Stimulated activated CD4-positive, alpha-beta T cell treated with anti-CD3 and anti-CD28 coated beads, Interleukin-12 subunit alpha, Interleukin-12 subunit beta, amount 100 ng/mL, for 48 hours (primary cell): Measurements from ENCODE around the gene ATAT1.

Experiments
- DNase-seq, 3 donors: peaks; one replicate each; pipeline ENCODE4 v3.0.0-alpha.2; 2020; ENCODE audit warnings: low read depth in 2 of 3, low spot score in 1 of 3

ATAT1 gene

GRCh38 chr6:30626484-30627366 lies at the start of gene ATAT1:
Gene ATAT1, plus strand, starts transcription at chr6:30626874.
- peak; percentile 66 to 78 (median 77) for DNase-seq

- DNase-seq = no peak
Observed at GRCh38 chr6:30578051-30578450, 48.6 kb upstream of the ATAT1 start.

DNA sequence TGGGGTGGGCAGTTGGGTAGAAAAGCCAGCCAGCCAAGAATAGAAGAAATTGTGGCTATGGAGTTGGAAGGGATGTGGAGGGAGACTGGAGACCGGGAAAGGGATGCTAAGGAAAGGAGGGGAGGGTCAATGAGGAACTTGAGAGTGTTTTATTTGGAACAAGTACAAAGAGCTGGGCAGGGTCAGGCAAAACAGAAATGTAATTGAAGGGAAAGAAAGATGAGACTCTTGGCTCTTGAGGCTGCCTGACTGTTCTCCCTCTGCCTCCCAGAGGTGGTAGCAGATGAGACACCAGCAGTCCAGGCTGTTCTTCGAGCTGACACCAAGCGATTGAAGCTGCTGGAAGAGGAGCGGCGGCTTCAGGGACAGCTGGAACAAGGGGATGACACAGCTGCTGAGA lies 42.8 kb upstream of the ATAT1 start:
- no peak for DNase-seq

DNA sequence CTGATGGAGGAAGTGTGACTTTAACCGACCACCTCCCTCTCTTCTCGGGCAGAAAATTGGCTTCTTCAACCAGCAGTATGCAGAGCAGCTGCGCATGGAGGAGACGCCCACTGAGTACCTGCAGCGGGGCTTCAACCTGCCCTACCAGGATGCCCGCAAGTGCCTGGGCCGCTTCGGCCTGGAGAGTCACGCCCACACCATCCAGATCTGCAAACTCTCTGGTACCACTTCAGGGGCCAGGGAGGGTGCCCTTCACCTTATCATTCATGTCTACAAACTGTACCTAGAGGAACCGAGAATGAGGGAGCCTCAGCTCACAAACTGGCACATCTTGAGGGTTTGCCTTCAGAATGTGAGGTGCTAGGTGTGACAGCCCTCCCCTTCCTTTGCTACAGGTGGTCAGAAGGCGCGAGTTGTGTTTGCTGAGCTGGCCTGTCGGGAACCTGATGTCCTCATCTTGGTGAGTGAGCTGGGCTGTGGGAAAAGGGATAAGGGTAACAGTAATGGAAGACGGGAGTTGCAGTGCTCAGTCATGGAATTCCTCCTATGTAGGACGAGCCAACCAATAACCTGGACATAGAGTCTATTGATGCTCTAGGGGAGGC lies 36.8 kb upstream of the ATAT1 start:
- DNase-seq = no peak

DNA sequence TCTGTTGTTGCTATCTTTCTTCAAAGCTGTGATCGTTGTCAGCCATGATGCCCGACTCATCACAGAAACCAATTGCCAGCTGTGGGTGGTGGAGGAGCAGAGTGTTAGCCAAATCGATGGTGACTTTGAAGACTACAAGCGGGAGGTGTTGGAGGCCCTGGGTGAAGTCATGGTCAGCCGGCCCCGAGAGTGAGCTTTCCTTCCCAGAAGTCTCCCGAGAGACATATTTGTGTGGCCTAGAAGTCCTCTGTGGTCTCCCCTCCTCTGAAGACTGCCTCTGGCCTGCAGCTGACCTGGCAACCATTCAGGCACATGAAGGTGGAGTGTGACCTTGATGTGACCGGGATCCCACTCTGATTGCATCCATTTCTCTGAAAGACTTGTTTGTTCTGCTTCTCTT lies 36.2 kb upstream of the ATAT1 start:
- no peak for DNase-seq

DNA sequence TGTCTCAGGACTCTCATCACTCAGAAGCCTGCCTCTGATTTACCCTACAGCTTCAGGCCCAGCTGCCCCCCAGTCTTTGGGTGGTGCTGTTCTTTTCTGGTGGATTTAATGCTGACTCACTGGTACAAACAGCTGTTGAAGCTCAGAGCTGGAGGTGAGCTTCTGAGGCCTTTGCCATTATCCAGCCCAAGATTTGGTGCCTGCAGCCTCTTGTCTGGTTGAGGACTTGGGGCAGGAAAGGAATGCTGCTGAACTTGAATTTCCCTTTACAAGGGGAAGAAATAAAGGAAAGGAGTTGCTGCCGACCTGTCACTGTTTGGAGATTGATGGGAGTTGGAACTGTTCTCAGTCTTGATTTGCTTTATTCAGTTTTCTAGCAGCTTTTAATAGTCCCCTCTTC lies 35.7 kb upstream of the ATAT1 start:
- no peak for DNase-seq

DNA sequence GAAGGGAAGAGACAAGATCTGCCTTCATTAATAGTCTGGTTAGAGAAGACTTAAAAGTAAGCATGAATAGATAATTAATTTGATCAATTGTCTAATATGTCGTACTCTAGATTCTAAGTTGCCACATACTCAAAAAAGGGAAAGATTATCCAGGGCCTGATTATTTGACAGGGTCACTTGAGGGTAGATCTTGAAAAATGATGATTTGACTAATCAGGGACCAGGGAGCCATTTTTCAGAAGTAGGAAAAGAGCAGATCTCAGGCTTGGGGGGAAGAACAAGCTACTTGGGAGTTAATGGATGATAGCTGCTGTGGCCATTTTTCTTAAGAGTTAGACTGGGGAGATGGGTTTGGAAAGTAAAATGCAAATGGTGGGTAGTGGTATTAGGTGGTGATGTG lies 34.4 kb upstream of the ATAT1 start:
- DNase-seq = no peak

- DNase-seq = peak; percentile 59 to 90 (median 75)
Observed at GRCh38 chr6:30597315-30598144, 29.1 kb upstream of the ATAT1 start.

DNA sequence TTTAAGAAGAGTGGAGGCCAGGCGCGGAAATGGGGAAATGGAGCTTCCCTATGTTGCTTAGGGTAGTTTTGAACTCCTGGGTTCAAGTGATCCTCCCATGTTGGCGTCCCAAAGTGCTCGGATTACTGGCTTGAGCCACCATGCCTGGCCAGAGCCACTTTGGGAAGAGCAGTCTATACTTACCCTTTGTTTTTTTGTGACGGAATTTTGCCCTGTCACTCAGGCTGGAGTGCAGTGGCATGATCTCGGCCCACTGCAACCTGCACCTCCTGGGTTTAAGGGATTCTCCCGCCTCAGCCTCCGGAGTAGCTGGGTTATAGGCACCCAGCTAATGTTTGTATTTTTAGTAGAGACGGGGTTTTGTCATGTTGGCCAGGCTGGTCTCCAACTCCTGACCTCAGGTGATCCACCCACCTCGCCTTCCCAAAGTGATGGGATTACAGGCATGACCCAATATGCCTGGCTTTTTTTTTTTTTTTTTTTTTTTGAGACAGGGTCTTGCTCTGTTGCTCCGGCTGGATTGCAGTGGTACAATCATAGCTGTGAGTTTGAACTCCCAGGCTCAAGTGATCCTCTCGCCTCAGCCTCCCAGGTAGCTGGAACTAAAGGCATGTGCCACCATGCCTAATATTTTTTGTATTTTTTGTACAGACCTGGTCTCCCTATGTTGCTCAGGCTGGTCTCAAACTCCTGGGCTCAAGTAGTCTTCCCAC lies 27.6 kb upstream of the ATAT1 start:
- no peak for DNase-seq

DNA sequence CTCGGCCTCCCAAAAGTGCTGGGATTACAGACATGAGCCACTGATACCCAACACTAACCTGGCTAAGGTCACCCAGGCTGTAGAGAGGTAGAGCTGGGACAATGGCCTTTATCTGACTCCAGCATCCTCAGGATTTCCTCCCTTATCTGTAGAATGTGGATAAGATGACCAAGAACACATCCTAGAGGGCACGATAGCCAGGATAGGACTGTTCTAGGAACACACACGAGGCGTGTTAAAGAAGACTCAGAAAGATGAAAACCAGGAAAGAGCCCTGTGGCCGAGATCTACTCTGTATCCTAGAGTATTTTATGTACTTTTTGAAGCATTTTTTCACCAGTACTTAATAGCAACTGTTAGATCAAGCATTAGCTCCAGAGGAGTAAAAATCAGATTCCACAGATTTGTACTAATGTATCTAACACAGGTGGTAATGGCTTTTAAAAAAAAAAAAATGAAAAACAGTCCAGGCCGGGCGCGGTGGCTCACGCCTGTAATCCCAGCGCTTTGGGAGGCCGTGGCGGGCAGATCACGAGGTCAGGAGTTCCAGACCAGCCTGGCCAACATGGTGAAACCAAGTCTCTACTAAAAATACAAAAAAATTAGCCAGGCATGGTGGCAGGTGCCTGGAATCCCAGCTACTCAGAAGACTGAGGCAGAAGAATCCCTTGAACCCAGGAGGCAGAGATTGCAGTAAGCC lies 26.9 kb upstream of the ATAT1 start:
- DNase-seq = no peak

- no peak for DNase-seq
Observed at GRCh38 chr6:30600451-30600961, 26.2 kb upstream of the ATAT1 start.

DNA sequence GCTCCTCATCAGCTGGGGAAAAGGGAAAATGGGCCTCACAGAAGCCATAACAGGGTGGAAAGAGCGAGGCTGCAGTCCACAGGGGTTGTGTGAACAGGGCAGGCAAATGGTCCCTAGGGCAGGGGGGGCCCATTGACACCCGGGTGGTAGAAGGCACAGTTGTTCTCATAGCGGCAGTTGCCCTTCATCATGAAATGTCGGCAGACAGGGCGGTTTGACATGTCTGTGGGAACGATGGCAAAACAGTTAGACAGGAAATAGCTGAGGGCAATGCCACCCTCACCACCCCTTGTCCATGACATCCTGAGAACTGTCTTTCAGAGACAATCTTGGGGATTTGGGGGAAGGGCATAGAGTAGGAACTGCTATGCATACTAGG lies 25.2 kb upstream of the ATAT1 start:
- no peak for DNase-seq

DNA sequence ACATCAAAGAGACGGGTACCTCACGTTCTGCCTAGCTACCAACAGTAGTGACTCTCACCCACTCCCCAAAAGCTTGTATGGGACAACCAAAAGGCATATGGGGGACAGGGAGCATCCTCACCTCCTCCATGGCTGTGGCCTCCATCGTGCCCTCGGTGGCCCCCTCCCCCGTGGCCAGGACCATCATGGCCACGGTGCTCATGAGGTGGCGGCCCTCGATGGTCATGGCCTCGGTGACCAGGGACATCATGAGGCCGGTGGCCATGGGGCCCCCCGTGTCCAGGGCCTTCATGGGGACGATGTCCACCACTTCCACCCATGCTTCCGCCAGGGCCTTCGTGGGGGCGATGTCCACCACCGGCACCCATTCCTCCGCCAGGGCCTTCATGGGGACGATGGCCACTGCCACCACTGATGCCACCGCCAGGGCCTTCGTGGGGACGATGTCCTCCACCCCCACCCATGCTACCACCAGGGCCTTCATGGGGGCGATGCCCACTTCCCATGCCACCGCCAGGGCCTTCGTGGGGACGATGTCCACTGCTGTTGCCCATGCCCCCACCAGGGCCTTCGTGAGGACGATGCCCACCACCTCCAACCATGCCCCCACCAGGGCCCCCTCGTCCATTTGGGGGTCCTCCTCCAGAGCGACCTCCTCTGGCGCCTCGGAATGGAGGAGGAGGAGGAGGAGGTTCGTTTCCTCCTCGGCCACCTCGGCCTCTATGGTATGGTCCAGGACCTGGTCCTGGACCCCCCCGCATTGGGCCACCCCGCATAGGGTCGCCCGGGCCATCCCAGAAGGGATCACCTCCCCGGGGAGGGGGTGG lies 24.6 kb upstream of the ATAT1 start:
- DNase-seq = no peak

GRCh38 chr6:30603961-30604360 lies 22.7 kb upstream of the ATAT1 start:
- DNase-seq = no peak

DNA sequence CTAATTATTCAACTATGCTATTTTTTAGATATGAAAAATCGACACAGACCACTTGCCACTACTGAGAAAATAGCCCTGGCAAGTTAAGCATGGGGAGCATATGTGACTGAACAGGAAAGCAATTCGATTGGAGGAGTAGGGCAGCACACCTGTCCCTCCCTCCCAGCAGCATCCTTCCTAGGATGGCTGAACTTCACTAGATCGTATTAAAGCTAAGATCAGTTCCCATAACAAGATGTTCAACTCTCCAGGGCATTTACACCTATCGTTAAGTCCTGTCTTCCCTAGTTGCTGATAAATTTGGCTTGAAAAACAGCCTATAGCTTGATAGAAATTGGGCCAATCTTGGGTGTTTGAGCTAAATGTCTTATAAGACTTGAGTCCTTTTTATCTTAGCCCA lies 16.6 kb upstream of the ATAT1 start:
- DNase-seq = no peak

DNA sequence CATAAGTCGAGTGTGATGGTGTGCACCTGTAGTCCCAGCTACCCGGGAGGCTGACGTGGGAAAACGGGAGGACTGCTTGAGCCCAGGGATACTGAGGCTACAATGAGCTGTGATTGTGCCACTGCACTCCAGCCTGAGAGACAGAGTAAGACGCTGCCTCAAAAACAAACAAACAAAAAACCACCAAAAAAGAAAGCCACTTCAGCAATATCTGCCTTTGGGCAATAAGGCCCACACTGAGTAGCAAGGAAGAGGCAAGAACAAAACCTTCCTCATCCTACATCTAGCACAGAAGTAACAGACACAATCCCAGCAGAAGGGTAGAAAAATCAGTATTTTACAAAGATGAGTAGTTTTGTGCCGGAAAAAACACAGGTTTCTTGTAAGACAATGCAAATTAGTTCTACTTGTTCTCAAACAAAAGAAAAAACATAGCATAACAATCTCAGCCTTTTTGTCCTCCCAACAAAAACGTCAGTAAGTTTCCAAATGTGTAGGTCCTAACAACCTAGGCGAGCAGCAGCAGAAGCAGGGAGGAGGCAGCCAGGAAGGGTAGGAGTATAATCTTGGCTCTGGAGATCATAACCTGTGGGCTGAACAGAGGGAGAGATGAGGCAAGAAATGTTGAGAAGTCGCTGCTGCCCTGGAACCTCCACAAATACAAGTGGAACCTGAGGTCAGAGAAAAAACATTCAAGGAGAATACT lies 15.4 kb upstream of the ATAT1 start:
- no peak for DNase-seq

DNA sequence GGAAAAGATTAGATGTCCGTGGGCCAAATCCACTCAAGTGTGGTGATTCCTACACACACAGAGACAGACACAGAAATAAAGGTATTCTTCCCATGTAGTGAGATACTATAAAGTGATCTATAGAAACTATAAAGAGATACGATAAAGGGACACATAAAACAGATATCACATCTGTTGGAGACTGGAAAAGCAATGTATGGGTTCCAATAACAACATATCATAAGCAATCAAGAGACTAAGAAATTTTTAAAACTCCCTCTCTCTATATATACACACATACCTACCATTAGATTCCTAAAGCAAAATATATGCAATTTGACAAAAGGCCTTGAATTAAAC lies 14.8 kb upstream of the ATAT1 start:
- DNase-seq = no peak

- no peak for DNase-seq
Observed at GRCh38 chr6:30612213-30612612, 14.5 kb upstream of the ATAT1 start.

- no peak for DNase-seq
Observed at GRCh38 chr6:30612687-30613248, 13.9 kb upstream of the ATAT1 start.
